Effector CD4-positive, alpha-beta T cell (primary cell): ENCODE measurements around the gene VSIG10L. TPM values are rescaled to one million over a fixed set of nuclear protein-coding genes. Genes with fewer than 3 reads are reported as not detected.
A peak's percentile ranks its signal among the peaks of the same experiment; 100 is the strongest.

Experiments
- DNase-seq: peaks from one replicate; pipeline ENCODE4 v3.0.0-alpha.2; 2020
- total RNA-seq: gene quantifications from one replicate; lab custom pipeline; 2026; lab: John Stamatoyannopoulos, UW

Gene VSIG10L
- not detected for total RNA-seq

DNA sequence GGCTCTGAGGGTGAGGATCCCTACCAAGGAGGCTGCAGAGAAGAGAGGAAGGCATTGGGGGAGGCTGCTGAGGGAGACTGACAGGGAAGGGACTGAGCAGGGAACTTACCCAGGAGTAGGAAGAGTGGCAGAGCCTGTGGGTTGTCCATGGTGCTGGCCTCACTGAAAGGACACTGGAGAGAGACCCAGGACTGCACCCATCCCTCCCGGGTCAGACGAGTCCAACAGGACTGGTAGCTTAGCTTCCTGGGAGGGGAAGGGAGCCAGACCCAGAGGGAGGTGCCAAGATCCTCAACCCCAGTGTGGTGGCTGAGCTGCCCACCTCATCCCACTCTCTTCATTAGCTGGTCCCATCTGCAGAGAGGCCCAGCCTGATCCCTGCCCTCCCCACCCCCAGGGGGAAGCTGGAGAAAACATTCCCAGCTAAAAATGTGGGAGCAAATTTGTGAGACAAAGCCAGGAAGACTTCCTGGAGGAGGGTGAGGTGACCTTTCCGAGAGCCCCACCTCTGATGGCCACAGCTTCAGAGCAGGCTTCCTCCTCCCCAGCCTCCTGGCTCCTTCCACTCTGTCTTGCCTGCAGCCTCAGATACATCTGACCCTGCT is at the start of gene VSIG10L:
Gene VSIG10L, minus strand, starts transcription at position 164 of the 605 bp plus-strand sequence. Its CDS starts 15 bp downstream, at position 149.
- DNase-seq, result no peak

DNA sequence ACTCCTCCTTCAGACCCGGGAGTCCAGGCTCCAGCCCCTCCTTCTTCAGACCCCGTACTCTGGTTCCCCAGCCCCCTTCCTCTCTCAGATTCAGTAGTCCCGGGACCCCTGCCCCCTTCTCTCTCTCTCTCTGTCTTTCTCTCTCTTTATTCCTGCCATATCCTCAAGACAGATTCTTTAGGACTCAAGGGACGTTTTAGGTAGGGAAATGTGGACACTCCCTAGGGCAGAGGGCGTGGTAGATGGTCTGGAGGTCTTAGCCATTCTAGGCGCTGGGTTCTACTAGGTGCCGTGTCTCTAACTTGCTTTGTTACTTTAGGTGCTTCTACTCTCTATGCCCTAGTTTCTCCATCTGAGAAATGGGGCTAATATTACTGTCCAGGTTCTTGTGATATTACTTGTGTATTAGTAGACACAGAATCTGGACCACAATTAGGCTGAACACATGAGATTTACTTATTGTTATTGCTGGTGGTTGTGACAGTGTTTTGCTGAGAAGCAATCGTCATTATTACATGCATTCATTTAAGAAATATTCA is 49.2 kb upstream of the VSIG10L start:
- DNase-seq, result no peak

DNA sequence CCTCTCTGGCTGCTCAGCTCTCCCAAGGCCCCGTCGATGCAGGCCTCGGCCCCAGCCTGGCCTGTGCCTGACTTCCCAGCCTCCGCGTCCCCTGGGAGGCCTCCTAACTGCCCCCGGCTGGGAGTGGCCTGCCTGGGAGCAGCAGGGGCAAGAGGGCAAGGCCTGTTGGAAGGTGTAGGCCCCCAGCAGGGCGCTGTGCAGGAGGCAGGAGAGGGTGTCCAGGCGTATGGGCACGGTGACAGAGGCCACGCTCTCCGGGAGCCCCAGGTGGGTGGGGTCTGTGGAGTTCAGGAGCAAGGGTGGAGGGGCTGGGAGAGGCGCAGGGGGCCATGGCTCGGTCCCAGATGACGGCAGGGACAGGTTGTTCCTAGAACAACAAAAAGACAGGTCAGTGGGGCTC is 47.2 kb upstream of the VSIG10L start:
- DNase-seq, result no peak

DNA sequence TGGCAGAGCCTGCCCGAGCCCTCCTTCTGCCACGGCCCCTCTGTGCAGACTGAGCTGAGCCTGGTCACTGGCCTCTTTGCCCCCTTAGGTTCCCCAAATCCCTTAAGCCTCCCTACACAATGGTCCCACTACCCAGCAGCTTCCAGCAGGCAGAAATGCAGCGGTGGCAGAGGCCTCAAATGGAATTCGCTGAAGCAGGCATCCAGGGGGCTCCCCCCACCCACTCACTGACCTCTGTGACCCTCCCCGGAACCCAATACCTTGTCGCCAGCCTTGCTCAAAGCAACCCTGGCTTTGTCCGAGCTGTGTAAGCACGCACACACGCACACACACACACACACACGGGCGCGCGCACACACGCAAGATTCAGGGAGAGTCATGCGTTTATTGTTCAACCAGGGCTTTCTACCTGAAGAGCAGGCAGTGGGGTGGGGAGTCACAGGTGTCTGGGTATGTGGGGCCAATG is 46.0 kb upstream of the VSIG10L start, which contains the start of gene LIM2:
Gene LIM2, minus strand, starts transcription at position 51 of the 466 bp plus-strand sequence. CDS start 531 bp downstream, outside the sequence.
- no peak for DNase-seq

DNA sequence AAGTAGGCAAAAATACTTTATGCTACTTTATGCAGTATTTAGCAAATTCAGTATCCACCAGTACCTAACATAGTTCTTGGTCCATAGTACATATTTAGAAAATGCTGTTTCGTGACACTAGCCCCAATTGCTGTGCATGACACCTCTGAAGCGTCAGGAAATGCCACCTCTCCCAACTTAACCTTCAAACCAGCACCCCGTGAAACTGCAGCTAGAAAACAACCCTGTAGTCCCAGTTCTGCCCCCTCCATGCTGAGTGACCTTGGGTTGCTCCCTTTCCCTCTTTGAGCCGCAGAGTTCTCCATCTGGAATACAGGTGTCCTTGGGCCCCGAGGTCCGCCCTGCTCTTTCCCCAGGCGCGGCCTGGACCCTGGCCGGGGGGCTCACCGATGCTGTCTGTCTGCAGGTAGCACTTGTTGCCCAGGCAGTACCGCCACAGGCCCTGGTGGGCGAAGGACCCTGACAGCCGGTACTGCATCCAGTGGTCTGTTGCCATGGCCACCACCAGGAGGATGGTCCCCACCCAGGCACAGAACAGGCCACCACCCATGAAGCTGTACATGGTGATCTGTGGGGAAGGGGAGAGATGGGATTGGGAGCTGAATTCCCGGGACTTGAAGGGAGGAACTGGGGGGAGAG is 45.1 kb upstream of the VSIG10L start:
- DNase-seq, result no peak

DNA sequence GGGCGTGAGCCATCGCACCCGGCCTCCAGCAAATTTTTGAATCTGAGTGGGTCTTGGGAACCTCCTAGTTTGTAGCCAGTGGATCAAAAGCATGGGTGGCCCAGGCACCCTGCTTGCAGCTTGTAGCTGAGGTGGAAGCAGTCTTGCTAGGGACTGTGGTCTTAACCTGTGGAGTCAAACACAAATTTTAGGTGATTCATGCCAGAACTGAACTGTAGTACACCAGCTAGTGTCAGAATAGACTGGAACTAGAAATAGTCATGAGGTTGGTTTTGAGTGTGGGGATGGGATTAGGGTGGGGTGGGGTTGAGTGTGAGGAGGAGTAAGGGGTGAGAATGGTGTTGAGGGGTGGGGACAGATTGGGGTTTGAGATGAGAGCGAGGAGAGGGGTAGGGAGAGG is 40.1 kb upstream of the VSIG10L start:
- no peak for DNase-seq

DNA sequence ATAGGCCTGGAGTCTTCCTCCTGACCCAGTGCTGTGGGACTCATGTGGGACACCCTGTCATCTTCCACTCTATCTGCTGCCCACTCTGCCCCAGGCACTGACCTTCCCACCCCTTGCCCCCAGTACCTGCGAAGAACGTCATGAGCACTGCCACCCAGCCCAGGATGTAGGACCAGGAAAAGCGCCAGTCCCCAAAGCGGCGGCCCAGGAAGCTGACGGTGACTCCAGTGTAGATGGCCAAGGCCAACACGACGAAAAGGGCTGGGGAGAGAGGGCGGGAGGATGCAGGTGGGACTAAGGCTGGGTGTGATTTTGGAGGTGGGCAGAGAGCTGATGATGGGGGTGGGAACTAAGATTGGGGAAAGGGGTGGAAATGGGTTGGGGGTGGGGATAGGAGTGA is 38.4 kb upstream of the VSIG10L start:
- DNase-seq, result no peak

DNA sequence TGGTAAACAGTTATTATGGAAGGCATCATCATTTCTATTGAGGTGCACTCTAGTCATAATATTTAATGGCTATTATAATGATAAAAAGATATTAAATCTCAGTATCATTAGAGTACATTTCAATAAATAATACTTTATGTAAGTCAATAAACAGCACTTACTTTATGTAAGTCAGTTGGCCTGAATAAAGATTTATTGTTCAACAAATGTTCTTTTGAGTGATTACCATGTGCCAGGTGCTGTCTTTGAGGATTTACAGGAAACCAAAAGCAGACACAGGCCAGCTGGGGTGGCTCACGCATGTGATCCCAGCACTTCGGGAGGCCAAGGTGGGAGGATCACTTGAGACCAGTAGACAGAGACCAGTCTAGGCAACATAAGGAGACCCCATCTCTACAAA is 35.5 kb upstream of the VSIG10L start:
- no peak for DNase-seq

DNA sequence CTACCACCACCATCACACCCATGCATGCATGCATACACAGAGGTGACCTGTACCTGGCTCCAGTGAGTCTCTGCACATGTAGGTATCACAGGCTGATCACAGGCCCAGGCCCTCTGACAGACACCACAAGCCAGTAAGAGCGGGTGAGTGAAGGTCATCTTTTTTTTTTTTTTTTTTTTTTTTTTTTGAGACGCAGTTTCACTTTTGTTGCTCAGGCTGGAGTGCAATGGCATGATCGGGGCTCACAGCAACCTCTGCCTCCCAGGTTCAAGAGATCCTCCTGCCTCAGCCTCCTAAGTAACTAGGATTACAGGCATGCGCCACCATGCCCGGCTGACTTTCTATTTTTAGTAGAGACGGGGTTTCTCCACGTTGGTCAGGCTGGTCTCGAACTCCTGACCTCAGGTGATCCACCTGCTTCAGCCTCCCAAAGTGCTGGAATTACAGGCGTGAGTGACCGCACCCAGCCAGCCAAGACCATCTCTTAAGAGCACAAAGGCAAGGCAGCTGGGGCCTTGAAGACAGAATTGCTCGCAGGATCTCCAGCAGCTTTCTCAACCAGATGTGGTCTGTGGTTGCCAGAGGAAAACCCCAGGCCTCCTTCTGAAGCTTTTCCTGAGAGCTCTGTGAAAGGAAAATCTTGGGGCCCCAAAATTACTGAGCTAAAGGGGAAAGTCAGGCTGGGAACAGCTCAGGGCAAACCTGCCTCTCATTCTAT is 33.7 kb upstream of the VSIG10L start:
- no peak for DNase-seq

DNA sequence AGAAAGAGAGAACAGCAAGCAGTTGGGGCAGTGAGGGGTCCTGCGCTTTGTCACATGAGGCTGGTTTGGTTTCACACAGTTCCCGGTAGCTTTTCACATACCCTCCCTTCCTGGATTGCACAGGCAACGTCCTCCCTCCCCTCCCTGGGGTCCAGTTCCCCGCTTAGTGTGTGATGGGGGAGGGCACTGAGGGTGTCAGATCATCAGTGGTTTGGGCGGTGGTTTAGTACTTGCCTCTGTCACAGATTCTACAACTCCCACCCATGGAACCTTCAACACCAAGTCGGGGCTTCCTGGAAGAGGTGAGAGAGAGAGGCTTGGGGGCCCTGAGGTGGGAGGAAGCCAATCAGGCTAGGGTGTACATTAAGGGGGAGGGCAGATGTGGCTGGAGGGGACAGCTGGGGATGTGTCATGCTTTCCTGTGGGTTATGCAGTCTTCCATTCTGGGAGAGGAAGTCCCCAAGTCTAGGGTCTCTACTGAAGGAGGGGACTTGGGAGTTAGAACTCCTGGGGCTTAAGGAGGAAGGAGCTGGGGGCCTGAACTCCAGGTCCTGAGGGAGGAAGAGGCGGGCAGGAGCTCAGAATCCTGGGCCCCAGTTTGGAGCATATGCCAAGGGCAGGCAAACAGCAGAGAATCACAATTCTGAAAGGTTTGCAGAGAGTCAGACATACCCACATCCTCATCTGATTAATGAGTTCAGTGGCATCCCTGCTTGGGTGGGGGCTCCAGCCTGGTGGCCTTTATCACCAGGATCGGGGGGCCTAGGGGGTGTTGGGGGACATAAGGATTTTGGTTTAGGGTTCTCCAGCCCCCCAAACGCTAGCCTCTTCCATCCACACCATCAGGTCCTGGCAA is 30.9 kb upstream of the VSIG10L start, which contains the start of gene NKG7:
Gene NKG7, minus strand, starts transcription at position 6 of the 856 bp plus-strand sequence. CDS start 119 bp downstream, outside the sequence.
- peak; percentile 32 for DNase-seq

DNA sequence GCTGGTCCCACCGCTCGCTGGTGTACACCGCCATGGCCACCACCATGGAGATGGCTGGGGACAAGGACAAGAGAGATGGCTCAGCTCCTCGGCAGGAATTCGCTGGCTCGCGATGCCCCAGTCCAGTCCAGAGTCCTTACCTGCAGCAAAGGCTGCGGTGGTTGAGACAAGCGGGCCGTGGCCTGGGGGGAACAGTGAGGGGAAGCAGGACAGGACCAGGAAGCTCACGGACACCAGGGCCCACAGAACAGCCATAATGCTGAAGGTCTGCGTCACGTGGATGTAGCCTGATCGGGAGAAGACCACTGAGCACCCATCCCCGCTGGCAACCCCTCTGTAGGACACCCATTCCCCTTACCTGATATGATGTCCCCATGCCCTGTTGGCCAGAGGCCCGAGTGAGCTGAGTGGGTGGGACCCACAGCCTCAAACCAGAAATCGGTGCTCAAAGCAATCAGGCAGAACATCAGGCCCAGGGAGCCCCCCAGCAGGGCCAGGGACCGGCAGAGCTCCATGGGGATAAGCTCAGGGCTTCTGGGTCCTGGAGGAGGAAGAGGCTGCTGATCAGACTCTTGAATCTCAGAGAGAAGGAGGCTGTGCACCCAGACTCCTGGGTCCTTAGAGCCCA is 30.2 kb upstream of the VSIG10L start:
- no peak for DNase-seq

DNA sequence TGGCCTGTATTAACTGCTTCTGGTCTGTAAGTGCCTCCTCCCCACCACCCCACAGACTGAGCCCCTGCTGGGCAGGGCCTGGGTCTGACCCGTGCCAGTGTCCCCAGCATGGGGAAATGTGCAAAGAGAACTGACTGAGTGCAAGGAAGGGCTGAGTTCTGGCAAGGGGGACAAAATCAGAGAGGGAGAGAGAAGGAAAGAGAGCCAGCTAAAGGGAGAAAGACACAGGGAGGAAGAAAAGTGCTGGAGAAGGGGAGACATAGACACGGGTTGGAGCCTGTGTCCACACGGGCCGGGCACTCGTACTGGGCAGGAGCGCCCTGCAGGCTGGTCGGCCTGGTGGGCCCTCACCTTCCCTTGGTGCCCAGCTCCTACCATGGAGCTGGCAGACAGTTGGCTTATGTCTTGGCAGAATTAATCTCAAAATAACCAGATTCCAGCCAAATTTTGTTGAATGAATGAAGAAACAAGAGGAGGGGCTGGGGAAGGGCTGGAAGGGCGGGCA is 29.3 kb upstream of the VSIG10L start:
- DNase-seq, result no peak

DNA sequence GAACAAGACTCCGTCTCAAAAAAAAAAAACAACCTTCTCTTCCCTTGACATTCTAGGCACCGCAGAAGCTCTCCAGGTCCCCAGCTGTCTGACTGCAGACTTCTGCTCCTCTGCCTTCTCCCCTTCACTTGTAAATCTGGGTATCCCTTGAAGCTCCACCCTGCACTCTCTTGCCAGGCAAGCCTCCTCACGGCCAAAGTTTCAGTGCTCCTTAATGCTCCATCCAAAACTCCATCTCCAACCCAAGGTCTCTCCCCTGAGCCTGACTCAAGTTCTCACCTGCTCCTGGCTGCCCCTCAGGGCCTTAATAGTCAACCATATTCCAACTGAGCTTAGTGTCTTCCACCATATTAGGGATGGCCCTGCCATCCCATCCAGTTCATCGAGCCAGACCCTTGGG is 28.3 kb upstream of the VSIG10L start:
- no peak for DNase-seq

DNA sequence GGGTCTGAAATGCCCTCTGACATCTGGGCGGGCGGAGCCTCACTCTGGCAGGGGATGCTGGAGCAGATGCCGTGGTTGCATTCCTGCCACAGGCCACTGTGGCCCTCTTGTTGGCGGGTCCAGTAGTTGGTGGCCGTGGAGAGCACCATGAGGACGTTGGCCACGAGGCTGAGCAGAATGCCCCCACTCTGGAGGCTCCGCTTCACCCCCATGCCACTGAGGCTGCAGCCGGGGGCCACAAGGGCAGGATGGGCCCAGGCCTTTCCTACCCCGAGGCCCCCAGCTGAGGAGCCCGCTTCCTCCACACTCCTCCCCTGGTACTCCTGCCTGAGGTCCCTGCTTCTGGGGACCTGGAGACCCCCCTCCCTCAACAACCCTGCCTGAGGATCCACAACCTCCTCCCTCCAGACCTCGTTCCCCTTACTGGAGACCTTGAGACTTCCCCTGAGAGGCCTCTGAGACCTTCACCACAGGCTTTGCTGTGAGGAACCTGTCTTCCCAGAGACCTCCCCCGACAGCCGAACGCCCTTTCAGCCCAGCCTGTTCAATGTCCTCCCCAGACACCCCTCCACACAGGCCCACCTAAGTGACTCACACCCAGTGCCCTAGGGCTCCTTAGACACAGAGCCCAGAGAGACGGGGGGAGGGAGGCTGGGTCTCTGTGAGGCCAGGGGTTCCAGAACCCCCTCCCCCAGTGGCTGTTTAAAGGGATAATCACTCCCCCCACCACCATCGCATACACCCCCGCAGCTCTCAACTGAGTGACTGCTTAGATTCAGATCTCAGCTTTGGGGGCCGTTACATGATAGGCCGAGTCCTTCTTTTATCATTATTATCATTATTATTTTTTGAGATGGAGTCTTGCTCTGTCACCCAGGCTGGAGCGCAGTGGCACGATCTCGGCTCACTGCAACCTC is 26.7 kb upstream of the VSIG10L start, which contains the start of gene CLDND2:
Gene CLDND2, minus strand, starts transcription at position 638 of the 917 bp plus-strand sequence. Its CDS starts 426 bp downstream, at position 212.
- DNase-seq, result no peak

DNA sequence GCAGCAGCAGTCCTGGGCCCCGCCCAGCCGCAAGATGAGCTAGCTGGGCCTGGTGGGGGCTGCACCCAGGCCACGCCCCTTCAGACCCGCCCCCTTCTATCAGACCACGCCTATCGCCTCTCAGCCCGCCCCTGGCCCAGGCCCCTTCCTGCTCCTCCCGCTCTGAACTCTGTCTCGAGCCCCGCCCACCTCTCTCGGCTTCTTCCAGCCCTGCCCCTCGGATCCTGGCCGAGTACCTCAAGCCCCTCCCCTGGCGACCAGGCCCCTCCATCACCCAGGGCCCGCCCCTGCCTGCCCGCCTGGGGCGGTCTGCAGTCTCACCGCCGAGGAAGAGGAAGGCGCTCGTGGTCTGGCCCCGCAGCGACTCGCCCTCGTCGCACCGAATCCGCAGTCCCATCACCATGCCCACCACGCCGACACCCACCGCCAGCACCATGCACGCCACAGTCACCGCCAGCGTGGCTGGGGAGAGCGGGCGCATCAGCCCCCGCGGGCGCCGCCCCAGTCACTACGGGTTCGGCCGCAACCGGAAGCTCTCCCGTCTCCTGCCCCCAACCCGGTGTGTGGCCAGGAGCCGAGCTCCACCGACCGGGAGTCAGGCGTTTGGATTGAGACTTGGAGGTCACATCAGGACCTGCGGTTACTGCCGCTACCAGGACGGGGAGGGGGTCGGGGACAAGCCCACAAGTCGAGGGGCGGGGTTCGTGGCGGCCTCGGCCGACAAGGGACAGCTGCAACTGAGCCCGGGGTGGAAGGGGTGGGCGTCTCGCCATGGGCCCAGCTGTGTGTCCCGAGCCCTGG is 25.8 kb upstream of the VSIG10L start:
- peak; percentile 88 for DNase-seq

DNA sequence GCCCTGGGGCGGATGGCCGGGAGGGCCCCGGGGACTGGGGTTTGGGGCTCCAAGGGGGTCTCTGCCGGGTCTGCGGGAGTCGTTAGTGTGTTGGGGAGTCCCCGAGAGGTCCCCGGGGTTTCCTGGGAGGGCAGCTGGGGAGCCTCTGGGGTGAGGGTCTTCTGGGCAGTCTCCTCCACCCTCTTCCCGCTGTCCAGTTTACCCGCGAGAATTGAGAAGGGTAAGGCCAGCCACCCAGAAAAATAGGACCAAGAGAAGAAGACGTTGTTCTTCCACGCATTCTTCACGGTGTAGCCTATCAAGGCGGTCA is 25.3 kb upstream of the VSIG10L start:
- DNase-seq, result no peak

DNA sequence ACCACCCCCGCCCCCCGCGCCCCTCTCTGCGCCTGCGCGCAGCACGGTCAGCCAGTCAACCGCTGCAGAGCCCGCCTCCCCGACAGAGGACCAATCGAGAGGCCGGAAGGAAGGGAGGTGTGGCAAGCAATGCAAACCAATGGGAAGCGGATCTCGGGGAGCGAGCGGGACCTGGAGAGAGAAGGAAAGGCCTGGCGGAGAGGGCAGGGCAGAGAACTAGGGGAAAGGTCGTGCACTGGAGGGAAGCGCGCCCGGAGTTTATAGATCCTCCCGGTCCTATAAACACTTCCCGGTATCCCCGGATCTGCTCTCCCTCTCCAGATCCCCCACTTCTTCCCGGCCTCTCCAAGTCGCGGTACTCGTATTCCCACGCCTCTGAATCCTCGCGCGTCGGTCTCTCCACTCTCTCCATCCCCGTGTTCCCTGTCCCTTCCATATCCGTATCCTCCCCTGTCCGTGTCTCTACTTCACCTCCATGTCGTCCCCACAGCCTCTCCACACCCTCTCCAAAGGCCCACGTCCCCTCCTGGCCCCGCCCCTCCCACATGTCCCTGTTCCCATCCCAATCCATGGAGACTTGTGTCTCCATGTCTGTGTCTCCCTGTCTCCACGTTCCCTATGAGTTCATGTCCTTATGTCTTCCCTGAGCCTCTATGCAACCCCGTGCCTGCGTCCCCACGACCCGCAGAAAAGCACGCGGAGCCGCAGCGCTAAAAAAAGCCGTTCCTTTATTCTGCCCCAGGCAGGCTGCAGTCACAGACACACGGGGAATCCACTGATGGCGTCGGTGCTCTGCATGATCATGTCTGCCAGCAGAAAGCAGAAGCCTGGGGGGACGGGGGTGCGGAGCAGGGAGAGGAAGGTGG is 24.7 kb upstream of the VSIG10L start:
- DNase-seq, result peak; percentile 90

DNA sequence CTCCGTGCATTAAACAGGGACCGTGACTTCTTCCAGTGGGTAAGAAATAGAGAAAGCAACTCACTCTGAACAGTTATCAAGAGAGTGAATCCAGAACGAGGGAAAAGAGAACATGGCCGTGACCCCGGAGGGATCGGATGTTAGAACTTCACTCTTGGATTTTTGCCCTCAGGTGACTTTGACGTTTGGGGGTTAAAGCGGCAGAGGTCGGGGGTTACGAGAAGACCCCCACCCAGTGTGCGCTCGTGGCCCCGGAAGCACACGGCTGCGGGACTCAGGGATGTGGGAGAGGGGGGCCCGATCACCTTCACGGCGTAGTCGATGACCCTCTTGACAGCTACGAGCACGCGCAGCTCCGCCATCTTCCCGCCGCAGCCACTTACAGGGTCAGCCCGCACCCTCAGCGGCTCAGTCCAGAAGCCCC is 24.0 kb upstream of the VSIG10L start, which contains the start of gene ETFB:
Gene ETFB, minus strand, starts transcription at position 424 of the 424 bp plus-strand sequence. Its CDS starts 62 bp downstream, at position 362.
- DNase-seq, result no peak
